BJ (cell line): Measurements from ENCODE around the gene EPB41L4B. TPM values are rescaled to one million over a fixed set of nuclear protein-coding genes. Genes with fewer than 3 reads are reported as not detected.

ENCODE experiments used
- CTCF ChIA-PET: fragments of 350-600 bp; formaldehyde crosslinking; extraction: SDS; loops from one replicate; lab custom pipeline; 2021; ENCODE audit warnings: antibody characterized with exemption, inconsistent platforms; lab: Yijun Ruan, JAX
- POLR2A ChIA-PET: fragments of 300-600 bp; sonication (Branson Sonifier 250); formaldehyde crosslinking; extraction: SDS; loops from one replicate; lab custom pipeline; 2021; ENCODE audit warnings: antibody characterized with exemption; lab: Charles Lee
- DNase-seq: peaks from one replicate; pipeline ENCODE4 v3.0.0-alpha.2; 2011; ENCODE audit warnings: low read depth
- H3K27me3 ChIP-seq: 2 replicates; pipeline ENCODE4 v1.6.0; 2011; ENCODE audit warnings: low read length; ENCODE audit not compliant: control insufficient read depth, insufficient read depth
- H3K36me3 ChIP-seq: 2 replicates; pipeline ENCODE4 v1.5.1; 2011; ENCODE audit warnings: low read length; ENCODE audit not compliant: control insufficient read depth, insufficient read depth
- H3K4me3 ChIP-seq: 2 replicates; pipeline ENCODE4 v1.5.1; 2011; ENCODE audit warnings: low read depth, mild to moderate bottlenecking, control low read depth, low read length
- polyA plus RNA-seq: library from polyadenylated mRNA; depleted of rRNA; stranded (reverse); fragments of >200 nt; gene quantifications from 2 replicates; pipeline ENCODE4 v1.2.3, GENCODE V29; 2011
- TF ChIP-seq, protein P1 (sequence below): IDR thresholded peaks from 2 replicates; pipeline ENCODE4 v1.5.1; 2011; ENCODE audit warnings: low read depth, mild to moderate bottlenecking, control low read depth, inconsistent platforms, low read length, moderate library complexity; ENCODE audit not compliant: insufficient read depth

Gene EPB41L4B
- polyA plus RNA-seq, 1 experiment = 0.21 TPM

- no peak overlapping the region for H3K4me3 ChIP-seq
- H3K27me3 ChIP-seq = no peaks in the 10 kb centered on the region; the same call in 1 of the 2 replicates
- no peaks in the 10 kb centered on the region for H3K36me3 ChIP-seq
- DNase-seq = no peak
- TF ChIP-seq, protein P1, sequence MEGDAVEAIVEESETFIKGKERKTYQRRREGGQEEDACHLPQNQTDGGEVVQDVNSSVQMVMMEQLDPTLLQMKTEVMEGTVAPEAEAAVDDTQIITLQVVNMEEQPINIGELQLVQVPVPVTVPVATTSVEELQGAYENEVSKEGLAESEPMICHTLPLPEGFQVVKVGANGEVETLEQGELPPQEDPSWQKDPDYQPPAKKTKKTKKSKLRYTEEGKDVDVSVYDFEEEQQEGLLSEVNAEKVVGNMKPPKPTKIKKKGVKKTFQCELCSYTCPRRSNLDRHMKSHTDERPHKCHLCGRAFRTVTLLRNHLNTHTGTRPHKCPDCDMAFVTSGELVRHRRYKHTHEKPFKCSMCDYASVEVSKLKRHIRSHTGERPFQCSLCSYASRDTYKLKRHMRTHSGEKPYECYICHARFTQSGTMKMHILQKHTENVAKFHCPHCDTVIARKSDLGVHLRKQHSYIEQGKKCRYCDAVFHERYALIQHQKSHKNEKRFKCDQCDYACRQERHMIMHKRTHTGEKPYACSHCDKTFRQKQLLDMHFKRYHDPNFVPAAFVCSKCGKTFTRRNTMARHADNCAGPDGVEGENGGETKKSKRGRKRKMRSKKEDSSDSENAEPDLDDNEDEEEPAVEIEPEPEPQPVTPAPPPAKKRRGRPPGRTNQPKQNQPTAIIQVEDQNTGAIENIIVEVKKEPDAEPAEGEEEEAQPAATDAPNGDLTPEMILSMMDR = no peak
- CTCF ChIA-PET = no interaction called here
- POLR2A ChIA-PET = no interaction called here
Observed at GRCh38 chr9:109282302-109282701, 38.6 kb downstream of the EPB41L4B start.

GRCh38 chr9:109281518-109281917 is 39.3 kb downstream of the EPB41L4B start:
- Histone ChIP-seq H3K4me3 (no peak overlapping the region), H3K27me3 (no peaks in the 10 kb centered on the region; the same call in 1 of the 2 replicates), H3K36me3 (no peaks in the 10 kb centered on the region)
- TF ChIP-seq, protein P1 = no peak
- ChIA-PET CTCF (no interaction called here), POLR2A (no interaction called here)
- DNase-seq = no peak

- Histone ChIP-seq H3K27me3 (no peaks in the 10 kb centered on the region; the same call in 1 of the 2 replicates), H3K36me3 (no peaks in the 10 kb centered on the region), H3K4me3 (no peak overlapping the region)
- CTCF ChIA-PET = interaction anchor here (1.3 kb wide), 1 partner anchor 96 kb away, joined by 3 read pairs; no protein-coding TSS in a partner anchor
- POLR2A ChIA-PET = no interaction called here
- DNase-seq = no peak
- TF ChIP-seq, protein P1 = no peak
Observed at GRCh38 chr9:109278848-109279247, 42.0 kb downstream of the EPB41L4B start.

GRCh38 chr9:109278216-109278615 is 42.6 kb downstream of the EPB41L4B start:
- Histone ChIP-seq H3K36me3 (no peaks in the 10 kb centered on the region), H3K27me3 (no peaks in the 10 kb centered on the region; the same call in 1 of the 2 replicates), H3K4me3 (no peak overlapping the region)
- POLR2A ChIA-PET = no interaction called here
- DNase-seq = no peak
- TF ChIP-seq, protein P1 = no peak
- CTCF ChIA-PET = interaction anchor here (1.3 kb wide), 1 partner anchor 95 kb away, joined by 3 read pairs; no protein-coding TSS in a partner anchor

GRCh38 chr9:109277451-109277850 is 43.4 kb downstream of the EPB41L4B start:
- no peak for DNase-seq
- CTCF ChIA-PET = no interaction called here
- POLR2A ChIA-PET = no interaction called here
- Histone ChIP-seq H3K4me3 (no peak overlapping the region), H3K36me3 (no peaks in the 10 kb centered on the region), H3K27me3 (no peaks in the 10 kb centered on the region; the same call in 1 of the 2 replicates)
- TF ChIP-seq, protein P1 = no peak
